RWPE2 (cell line): ENCODE data around the gene MPRIP.
"Not testable (repeated sequence)": the region's sequence is repeated elsewhere in the genome, so short reads cannot be mapped to it uniquely, and the experiment has no call there.

ENCODE experiments used
- ATAC-seq: fragments of 200-7000 bp; cut with Tn5 transposase; 3 replicates; pipeline ENCODE4 v1.9.1; 2021; ENCODE audit warnings: low read depth
- DNase-seq: peaks from one replicate; pipeline ENCODE4 v3.0.0-alpha.2; 2020; ENCODE audit warnings: low spot score
- H3K27ac ChIP-seq: fragments of 450-650 bp; 2 replicates; pipeline ENCODE4 v1.5.1; 2017; ENCODE audit warnings: mild to moderate bottlenecking; ENCODE audit not compliant: poor library complexity, severe bottlenecking
- H3K27me3 ChIP-seq: fragments of 250-450 bp; sonication (Bioruptor Pico); 2 replicates; pipeline ENCODE4 v1.5.1; 2021; ENCODE audit warnings: mild to moderate bottlenecking, moderate library complexity; ENCODE audit not compliant: insufficient read depth, poor library complexity, severe bottlenecking
- H3K36me3 ChIP-seq: fragments of 250-450 bp; sonication (Bioruptor Pico); 2 replicates; pipeline ENCODE4 v1.5.1; 2020; ENCODE audit warnings: low read depth, mild to moderate bottlenecking, moderate library complexity
- H3K4me1 ChIP-seq: fragments of 250-450 bp; sonication (Bioruptor Pico); 2 replicates; pipeline ENCODE4 v1.5.1; 2021; ENCODE audit warnings: mild to moderate bottlenecking, moderate library complexity; ENCODE audit not compliant: insufficient read depth, poor library complexity, severe bottlenecking
- H3K4me3 ChIP-seq: fragments of 250-450 bp; sonication (Bioruptor Pico); 2 replicates; pipeline ENCODE4 v1.5.1; 2021; ENCODE audit warnings: mild to moderate bottlenecking, moderate library complexity; ENCODE audit not compliant: severe bottlenecking
- H3K9me3 ChIP-seq: fragments of 250-450 bp; sonication (Bioruptor Pico); 2 replicates; pipeline ENCODE4 v1.5.1; 2021; ENCODE audit warnings: mild to moderate bottlenecking, moderate library complexity; ENCODE audit not compliant: severe bottlenecking
- CTCF ChIP-seq: fragments of 450-650 bp; IDR thresholded peaks from one replicate; pipeline ENCODE4 v1.5.1; 2017; ENCODE audit warnings: mild to moderate bottlenecking, moderate library complexity; ENCODE audit not compliant: poor library complexity, severe bottlenecking

MPRIP gene

GRCh38 chr17:17013828-17014747 lies 28.2 kb upstream of the MPRIP start:
- not testable (repeated sequence) for DNase-seq, H3K4me3 ChIP-seq, H3K9me3 ChIP-seq, ATAC-seq, H3K27me3 ChIP-seq, H3K36me3 ChIP-seq
- peak; percentile 22 for TF ChIP-seq CTCF
- peaks cover 43% of the 10 kb centered on the region for H3K4me1 ChIP-seq
- H3K27ac ChIP-seq = peak overlapping the region; percentile 94

GRCh38 chr17:17014748-17015124 lies 27.5 kb upstream of the MPRIP start:
- peak; percentile 11 for TF ChIP-seq CTCF
- H3K9me3 ChIP-seq, H3K4me3 ChIP-seq, H3K36me3 ChIP-seq, H3K27me3 ChIP-seq: not testable (repeated sequence)
- DNase-seq = peak; percentile 92
- ATAC-seq = peak; percentile 62
- Histone ChIP-seq H3K4me1 (peaks cover 46% of the 10 kb centered on the region), H3K27ac (peak overlapping the region; percentile 94)

GRCh38 chr17:17015230-17015629 lies 27.0 kb upstream of the MPRIP start:
- Histone ChIP-seq H3K27me3 (no peaks in the 10 kb centered on the region), H3K36me3 (no peaks in the 10 kb centered on the region), H3K4me1 (peaks cover 48% of the 10 kb centered on the region), H3K9me3 (no peaks in the 10 kb centered on the region), H3K4me3 (no peak overlapping the region), H3K27ac (peak overlapping the region; percentile 94)
- no peak for TF ChIP-seq CTCF
- DNase-seq (no peak), ATAC-seq (no peak)

DNA sequence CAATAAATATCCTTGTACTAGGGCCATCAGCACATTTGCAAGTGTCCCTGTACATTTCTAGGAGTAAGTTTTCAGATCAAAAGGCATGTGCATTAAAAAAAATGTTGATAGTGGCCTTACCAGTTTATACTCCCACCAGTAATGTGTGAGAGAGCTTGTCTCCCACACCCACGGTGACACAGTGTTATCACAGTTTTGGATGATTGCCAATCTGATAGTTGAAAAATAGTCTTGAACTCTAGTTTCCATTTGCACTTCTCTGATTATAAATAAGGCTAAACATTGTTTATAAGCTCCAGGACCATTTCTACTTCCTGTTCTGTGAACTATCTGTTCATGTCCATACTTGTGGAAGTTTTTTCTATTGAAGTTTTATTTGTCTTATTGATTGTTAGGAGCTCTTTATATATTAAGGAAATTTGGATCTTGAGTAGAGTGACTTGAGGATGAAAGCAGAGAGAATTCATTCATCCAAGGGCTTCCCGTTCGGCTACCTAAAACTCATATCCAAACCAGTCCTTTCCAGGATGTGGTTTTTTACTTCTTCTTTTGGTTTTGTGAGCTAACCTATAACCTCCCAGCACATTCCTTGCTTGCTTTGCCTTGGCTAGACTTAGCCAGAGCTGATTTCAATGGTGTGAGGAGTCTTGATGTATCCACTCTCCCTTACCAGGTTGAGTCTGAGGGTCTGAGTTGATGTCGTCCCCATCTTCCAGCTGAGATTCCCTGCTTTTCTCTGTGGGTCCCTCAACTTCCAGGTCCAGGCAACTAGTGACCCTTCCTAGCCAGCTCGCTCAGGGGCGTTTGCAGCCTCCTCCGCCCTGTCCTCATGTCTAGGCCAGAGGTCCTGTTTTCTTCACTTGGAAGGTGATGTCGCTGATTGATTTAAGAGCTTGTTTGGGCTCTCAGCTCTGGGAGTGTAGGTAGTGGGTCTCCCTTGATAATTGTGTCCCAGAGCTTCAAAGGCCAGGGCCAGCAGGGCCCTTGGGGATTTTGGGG lies 25.8 kb upstream of the MPRIP start:
- H3K9me3 ChIP-seq, H3K36me3 ChIP-seq, H3K4me3 ChIP-seq, ATAC-seq, H3K27me3 ChIP-seq: not testable (repeated sequence)
- peak; percentile 7 for DNase-seq
- H3K4me1 ChIP-seq = peaks cover 55% of the 10 kb centered on the region
- peak overlapping the region; percentile 94 for H3K27ac ChIP-seq

- Histone ChIP-seq H3K36me3 (no peaks in the 10 kb centered on the region), H3K4me3 (no peak overlapping the region), H3K9me3 (no peaks in the 10 kb centered on the region), H3K27me3 (no peaks in the 10 kb centered on the region), H3K4me1 (peaks cover 55% of the 10 kb centered on the region), H3K27ac (peak overlapping the region; percentile 94)
- ATAC-seq = no peak
- peak; percentile 35 for DNase-seq
- no peak for TF ChIP-seq CTCF
Measured at GRCh38 chr17:17017343-17018014, 24.8 kb upstream of the MPRIP start.
